HEK293T (cell line): ENCODE measurements around the gene ME1.
"Not testable (repeated sequence)": the region's sequence is repeated elsewhere in the genome, so short reads cannot be mapped to it uniquely, and the experiment has no call there.

ENCODE experiments used
- ARNT ChIP-seq: fragments of 450-650 bp; IDR thresholded peaks from 2 replicates; pipeline ENCODE4 v1.6.1; 2017; ENCODE audit warnings: mild to moderate bottlenecking
- BHLHE40 ChIP-seq: fragments of 450-650 bp; IDR thresholded peaks from 2 replicates; pipeline ENCODE4 v1.6.1; 2016; ENCODE audit warnings: mild to moderate bottlenecking, moderate library complexity, borderline replicate concordance
- CTBP1 ChIP-seq: fragments of 450-650 bp; IDR thresholded peaks from 2 replicates; pipeline ENCODE4 v1.6.1; 2016; ENCODE audit warnings: borderline replicate concordance
- ELF4 ChIP-seq: fragments of 450-650 bp; IDR thresholded peaks from 2 replicates; pipeline ENCODE4 v1.6.1; 2017; ENCODE audit warnings: antibody characterized with exemption
- FOXA1 ChIP-seq: fragments of 450-650 bp; IDR thresholded peaks from 2 replicates; pipeline ENCODE4 v1.6.1; 2016; ENCODE audit warnings: mild to moderate bottlenecking
- FOXK2 ChIP-seq: fragments of 450-650 bp; IDR thresholded peaks from 2 replicates; pipeline ENCODE4 v1.6.1; 2016; ENCODE audit warnings: mild to moderate bottlenecking
- FOXM1 ChIP-seq: fragments of 450-650 bp; IDR thresholded peaks from 2 replicates; pipeline ENCODE4 v1.6.1; 2017; ENCODE audit warnings: mild to moderate bottlenecking, borderline replicate concordance
- HDGF ChIP-seq: fragments of 450-650 bp; IDR thresholded peaks from 2 replicates; pipeline ENCODE4 v1.6.1; 2017; ENCODE audit warnings: antibody characterized with exemption, borderline replicate concordance
- L3MBTL2 ChIP-seq: fragments of 450-650 bp; conservative IDR thresholded peaks from 2 replicates; pipeline ENCODE4 v1.6.1; 2016; ENCODE audit warnings: mild to moderate bottlenecking
- LEF1 ChIP-seq: fragments of 450-650 bp; IDR thresholded peaks from 2 replicates; pipeline ENCODE4 v1.6.1; 2017; ENCODE audit warnings: mild to moderate bottlenecking, borderline replicate concordance
- SP1 ChIP-seq: fragments of 450-650 bp; IDR thresholded peaks from 2 replicates; pipeline ENCODE4 v1.6.1; 2017
- SUZ12 ChIP-seq: fragments of 450-650 bp; IDR thresholded peaks from 2 replicates; pipeline ENCODE4 v1.6.1; 2016; ENCODE audit warnings: mild to moderate bottlenecking
- TARDBP ChIP-seq: fragments of 450-650 bp; IDR thresholded peaks from 2 replicates; pipeline ENCODE4 v1.6.1; 2016
- ZNF384 ChIP-seq: fragments of 450-650 bp; IDR thresholded peaks from 2 replicates; pipeline ENCODE4 v1.6.1; 2016

DNA sequence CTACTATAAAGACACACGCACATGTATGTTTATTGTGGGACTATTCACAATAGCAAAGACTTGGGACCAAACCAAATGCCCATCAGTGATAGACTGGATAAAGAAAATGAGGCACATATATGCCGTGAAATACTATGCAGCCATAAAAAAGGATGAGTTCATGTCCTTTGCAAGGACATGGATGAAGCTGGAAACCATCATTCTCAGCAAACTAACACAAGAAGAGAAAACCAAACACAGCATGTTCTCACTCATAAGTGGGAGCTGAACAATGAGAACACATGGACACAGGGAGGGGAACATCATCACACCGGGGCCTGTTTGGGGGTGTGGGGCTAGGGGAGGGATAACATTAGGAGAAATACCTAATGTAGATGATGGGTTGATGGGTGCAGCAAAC lies 174.1 kb downstream of the ME1 start:
- TF ChIP-seq LEF1, CTBP1, FOXM1, FOXK2, TARDBP, BHLHE40, ARNT, ELF4, FOXA1, SP1, SUZ12, ZNF384, L3MBTL2, HDGF: not testable (repeated sequence)
